GM12873 (cell line): ENCODE measurements around the gene IL17REL.

ENCODE experiments used
- TF ChIP-seq, protein P1 (sequence below): IDR thresholded peaks from 2 replicates; pipeline ENCODE4 v1.5.1; 2012; ENCODE audit warnings: low read depth, mild to moderate bottlenecking, moderate library complexity, low read length, control low read depth; ENCODE audit not compliant: insufficient read depth; ENCODE audit errors: missing control alignments

The IL17REL gene

DNA sequence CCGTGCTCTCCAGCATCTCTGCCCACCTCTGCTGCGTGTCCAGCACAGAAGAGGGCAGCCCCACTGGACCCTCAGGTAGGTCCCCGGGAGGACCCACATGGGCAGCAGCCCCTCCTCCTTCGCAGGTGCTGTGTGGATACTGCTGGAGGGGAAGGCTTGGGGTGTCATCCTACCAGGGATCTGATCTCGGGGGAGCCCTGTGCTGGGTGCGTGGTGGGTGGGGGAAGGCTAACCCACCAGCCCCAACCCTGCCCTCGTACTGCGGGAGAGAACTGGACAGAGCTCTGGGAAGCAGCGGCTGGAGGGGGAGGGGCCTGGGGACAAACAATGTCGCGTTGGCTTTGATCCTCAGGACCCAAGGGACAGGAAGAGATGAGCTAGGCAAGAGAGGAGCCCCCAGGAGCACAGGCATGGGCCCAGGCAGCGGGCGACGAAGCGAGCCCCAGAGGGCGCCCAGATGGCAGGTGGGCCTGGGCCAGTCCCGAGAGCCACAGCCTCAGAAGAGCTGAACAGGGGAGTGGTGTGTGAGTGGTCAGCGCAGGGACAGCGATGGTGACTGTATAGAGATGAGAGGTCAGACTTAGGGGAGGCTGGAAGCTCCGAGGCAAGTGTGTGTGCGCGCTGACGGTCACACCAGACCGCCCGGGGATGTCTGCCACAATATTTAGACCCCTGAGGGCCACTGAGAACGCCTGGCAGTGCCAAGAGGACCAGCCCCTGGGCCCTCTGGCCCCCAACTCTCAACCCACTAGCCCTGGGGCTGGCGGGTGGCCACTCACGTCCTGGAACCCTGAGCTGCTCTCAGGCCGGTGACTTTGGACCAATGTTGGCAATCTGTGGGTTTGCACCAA, 53.4 kb downstream of the IL17REL start:
- TF ChIP-seq, protein P1, sequence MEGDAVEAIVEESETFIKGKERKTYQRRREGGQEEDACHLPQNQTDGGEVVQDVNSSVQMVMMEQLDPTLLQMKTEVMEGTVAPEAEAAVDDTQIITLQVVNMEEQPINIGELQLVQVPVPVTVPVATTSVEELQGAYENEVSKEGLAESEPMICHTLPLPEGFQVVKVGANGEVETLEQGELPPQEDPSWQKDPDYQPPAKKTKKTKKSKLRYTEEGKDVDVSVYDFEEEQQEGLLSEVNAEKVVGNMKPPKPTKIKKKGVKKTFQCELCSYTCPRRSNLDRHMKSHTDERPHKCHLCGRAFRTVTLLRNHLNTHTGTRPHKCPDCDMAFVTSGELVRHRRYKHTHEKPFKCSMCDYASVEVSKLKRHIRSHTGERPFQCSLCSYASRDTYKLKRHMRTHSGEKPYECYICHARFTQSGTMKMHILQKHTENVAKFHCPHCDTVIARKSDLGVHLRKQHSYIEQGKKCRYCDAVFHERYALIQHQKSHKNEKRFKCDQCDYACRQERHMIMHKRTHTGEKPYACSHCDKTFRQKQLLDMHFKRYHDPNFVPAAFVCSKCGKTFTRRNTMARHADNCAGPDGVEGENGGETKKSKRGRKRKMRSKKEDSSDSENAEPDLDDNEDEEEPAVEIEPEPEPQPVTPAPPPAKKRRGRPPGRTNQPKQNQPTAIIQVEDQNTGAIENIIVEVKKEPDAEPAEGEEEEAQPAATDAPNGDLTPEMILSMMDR: no peak

DNA sequence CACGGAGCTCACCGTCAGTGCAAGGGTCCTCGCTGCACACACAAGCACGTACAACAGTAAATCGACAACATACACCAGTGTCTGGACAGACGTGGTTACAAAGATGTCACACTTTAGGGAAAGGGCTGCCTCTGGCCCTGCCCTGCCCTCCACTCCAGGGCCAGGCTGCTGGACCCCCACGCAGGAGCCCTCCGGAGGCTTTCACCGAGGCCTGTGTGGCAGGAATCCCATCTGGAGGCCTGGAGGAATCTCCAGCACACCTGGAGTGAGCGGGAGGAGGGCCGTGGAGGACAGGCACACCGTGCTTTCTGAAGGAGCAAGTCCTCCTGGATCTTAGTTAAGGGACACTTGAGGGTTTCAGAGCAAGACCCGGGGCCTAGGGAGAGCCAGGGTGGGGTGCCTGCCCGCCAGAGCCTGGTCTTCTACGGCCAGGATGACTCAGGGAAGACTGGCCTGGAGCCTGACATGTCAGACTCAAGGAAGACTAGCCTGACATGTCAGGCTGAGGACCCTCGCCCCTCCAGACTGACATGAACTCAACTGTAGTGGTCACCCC, 54.1 kb downstream of the IL17REL start:
- TF ChIP-seq, protein P1: no peak

DNA sequence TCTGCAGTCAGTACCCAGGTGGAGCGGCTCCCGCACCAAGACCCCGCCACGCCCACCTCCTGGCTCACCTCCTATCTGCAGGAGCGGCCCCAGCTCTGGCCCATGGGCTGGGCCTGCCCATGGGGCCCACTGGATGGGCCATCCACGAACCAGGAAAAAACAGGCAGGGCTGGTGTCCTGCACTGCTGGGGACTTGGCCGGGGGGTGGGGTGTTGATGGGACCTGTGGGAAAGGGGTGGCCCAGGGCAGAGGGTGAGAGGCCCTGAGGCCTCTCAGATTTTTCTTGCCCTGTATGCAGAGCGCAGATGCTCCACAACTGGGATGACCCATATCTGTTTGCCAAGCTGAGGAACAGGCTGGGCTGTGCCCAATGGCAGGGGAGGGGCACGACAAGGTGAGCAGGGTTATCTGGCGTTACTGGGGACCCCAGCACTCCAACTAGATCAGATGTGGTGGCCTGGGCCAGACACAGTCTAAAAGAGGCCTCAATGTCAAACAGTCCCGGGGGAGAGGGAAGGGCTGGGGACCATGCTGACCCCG, 54.7 kb downstream of the IL17REL start:
- TF ChIP-seq, protein P1: no peak

DNA sequence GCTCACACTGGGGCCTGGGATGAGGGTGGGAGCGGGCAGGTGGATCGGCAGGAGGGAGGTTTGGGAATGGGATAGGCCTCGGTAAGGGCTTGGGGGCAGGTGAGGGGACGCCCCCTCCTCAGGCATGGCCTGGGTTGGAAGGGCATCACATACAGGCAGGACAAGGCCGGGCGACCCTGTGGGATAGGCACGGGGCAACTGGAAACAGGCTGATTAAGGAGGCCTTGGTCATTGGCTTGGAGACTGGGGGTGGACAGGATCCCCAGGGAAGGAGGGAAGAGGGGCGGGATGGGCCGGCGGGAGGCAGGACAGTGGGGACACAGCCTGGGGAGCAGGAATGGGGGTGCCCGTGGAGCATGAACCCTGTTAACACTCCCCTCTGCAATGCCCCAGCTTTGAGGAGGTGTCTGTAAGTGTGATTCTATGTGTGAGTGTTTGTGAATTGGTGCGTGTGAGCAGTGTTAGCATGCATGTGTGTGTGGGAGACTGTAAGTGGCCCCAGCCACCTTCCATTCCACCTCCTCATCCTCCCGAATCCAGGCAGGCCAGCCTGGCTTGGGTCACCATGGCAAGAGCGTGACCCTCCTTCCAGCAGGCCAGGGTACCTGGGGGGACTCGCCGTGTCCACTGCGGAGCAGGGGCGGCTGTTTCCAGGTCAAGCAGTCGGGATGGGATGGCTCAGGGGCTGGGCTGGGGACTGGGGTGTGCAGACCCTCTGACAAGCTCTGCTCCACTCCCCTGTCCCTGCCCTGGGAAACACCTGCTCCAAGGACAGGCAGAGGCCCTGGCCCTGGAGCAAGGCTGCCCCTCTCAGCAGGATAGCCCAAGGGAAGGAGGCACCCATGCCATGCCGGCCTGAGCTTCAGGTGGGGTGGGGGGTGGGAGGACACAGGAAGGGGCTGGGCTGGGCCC, 55.4 kb downstream of the IL17REL start:
- TF ChIP-seq, protein P1: no peak

DNA sequence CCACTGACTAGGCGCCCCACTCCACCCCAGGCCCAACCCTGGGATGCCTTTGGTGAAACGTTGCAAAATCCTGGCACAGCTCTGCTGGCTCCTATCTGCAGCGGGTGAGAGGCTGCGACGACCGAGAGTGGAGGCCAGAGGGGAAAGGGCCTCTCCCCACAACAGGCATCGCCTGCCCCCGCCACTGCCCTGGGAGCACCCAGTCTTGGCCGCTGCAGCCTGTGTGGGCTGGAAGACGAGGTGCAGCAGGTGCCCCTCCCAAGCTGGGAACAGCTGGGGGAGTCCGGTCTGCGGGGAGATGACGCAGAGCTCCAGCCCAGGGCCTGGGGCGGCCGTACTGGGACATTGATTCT, 56.2 kb downstream of the IL17REL start:
- TF ChIP-seq, protein P1: no peak

DNA sequence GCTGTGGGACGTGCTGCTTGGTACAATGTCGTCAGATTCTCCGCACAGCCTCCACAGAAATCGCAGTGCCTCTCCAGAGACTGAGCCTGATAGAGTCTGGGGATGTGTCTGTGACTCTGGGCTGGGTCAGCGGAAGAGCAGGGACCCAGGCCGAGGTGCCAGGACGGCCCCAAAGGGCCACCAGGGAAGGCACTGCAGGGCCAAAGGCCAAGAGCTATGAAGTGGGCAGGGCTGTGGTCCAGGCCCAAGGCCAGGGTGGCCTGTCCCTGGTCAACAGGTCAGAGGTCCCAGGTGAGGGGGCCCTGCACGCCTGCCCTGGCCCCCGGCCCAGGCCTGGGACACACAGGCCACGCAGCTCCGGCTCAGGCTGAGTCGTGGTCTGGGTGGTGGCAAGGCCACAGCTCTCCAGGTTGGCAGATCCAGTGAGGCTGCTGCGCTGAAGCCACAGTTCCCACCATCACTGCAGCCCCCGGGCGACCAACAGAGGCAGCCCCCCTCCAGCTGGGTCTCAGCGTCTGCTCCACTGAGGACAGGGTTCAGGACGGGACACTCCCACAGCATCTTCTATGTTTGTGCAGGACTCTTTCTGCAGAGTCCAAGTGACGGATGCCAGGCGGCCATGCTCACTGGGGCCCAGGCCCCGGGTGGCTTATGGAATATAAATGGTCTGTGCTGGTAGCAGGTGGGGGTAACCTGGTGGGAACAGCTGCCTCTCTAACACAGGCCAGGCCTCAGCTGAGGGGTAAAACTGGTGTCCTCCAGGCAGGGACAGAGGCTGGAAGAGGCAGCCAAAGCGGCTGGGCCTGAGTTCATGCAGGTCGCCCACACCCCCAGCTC, 56.8 kb downstream of the IL17REL start:
- TF ChIP-seq, protein P1: no peak
